Measurements from ENCODE around the gene C19orf85.

C19orf85 gene

GRCh38 chr19:55459950-55460657 is 4.4 kb downstream of the C19orf85 start:
- TF ChIP-seq, protein P1, sequence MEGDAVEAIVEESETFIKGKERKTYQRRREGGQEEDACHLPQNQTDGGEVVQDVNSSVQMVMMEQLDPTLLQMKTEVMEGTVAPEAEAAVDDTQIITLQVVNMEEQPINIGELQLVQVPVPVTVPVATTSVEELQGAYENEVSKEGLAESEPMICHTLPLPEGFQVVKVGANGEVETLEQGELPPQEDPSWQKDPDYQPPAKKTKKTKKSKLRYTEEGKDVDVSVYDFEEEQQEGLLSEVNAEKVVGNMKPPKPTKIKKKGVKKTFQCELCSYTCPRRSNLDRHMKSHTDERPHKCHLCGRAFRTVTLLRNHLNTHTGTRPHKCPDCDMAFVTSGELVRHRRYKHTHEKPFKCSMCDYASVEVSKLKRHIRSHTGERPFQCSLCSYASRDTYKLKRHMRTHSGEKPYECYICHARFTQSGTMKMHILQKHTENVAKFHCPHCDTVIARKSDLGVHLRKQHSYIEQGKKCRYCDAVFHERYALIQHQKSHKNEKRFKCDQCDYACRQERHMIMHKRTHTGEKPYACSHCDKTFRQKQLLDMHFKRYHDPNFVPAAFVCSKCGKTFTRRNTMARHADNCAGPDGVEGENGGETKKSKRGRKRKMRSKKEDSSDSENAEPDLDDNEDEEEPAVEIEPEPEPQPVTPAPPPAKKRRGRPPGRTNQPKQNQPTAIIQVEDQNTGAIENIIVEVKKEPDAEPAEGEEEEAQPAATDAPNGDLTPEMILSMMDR (IDR thresholded peaks at IDR 0.05; ENCODE audit: borderline replicate concordance, extremely low read depth, low read length, poor library complexity, severe bottlenecking) = no peak
- TF ChIP-seq EZH2 (IDR thresholded peaks at IDR 0.05; ENCODE audit: borderline replicate concordance, low read depth, low read length, severe bottlenecking) = no peak
- Histone ChIP-seq H4K20me1 (ENCODE audit: insufficient read depth, low read length) (peaks cover 11% of the 10 kb centered on the region; the same call in 1 of the 2 replicates), H3K4me1 (ENCODE audit: insufficient read depth, low read length) (peaks cover 34% of the 10 kb centered on the region), H3K4me3 (ENCODE audit: low read depth in 1 of 2, low read length in 2 of 2) (peak overlapping the region in 1 of 2 experiments; percentile 97; a peak in 1 of 4 replicates), H3K79me2 (ENCODE audit: insufficient read depth, low read length) (peaks cover 33% of the 10 kb centered on the region), H3K27me3 (ENCODE audit: insufficient read depth, low read length, poor library complexity) (no peaks in the 10 kb centered on the region), H3K36me3 (ENCODE audit: insufficient read depth, low read length) (peaks cover 5% of the 10 kb centered on the region; the same call in 1 of the 2 replicates), H2AFZ (ENCODE audit: low read depth, low read length) (no peak overlapping the region), H3K9me3 (ENCODE audit: insufficient read depth, low read length, severe bottlenecking) (no peaks in the 10 kb centered on the region), H3K9ac (ENCODE audit: low read depth, low read length) (peak overlapping the region; percentile 98), H3K4me2 (ENCODE audit: insufficient read depth, low read length) (peak overlapping the region; percentile 92; the same call in 1 of the 2 replicates), H3K27ac (ENCODE audit: low read length) (0 out of 2 replicates have a peak overlapping the region, but pooled peaks have one; percentile 6)
- ATAC-seq (ENCODE audit: insufficient read depth, low read depth) (no peak), DNase-seq (no peak)

GRCh38 chr19:55459551-55459949 is 5.0 kb downstream of the C19orf85 start:
- H3K27me3 ChIP-seq (ENCODE audit: insufficient read depth, low read length, poor library complexity) = no peaks in the 10 kb centered on the region
- H2AFZ ChIP-seq (ENCODE audit: low read depth, low read length) = no peak overlapping the region
- no peak overlapping the region for H3K27ac ChIP-seq (ENCODE audit: low read length)
- H3K4me3 ChIP-seq (ENCODE audit: low read depth in 1 of 2, low read length in 2 of 2) = no peak overlapping the region
- H3K9ac ChIP-seq (ENCODE audit: low read depth, low read length) = peak overlapping the region; percentile 98; the same call in 1 of the 2 replicates
- DNase-seq (no peak), ATAC-seq (ENCODE audit: insufficient read depth, low read depth) (no peak)
- peaks cover 34% of the 10 kb centered on the region for H3K4me1 ChIP-seq (ENCODE audit: insufficient read depth, low read length)
- no peak for TF ChIP-seq EZH2 (IDR thresholded peaks at IDR 0.05; ENCODE audit: borderline replicate concordance, low read depth, low read length, severe bottlenecking)
- TF ChIP-seq, protein P1 (IDR thresholded peaks at IDR 0.05; ENCODE audit: borderline replicate concordance, extremely low read depth, low read length, poor library complexity, severe bottlenecking) = no peak
- H4K20me1 ChIP-seq (ENCODE audit: insufficient read depth, low read length) = peaks cover 11% of the 10 kb centered on the region; the same call in 1 of the 2 replicates
- H3K36me3 ChIP-seq (ENCODE audit: insufficient read depth, low read length) = peaks cover 8% of the 10 kb centered on the region; the same call in 1 of the 2 replicates
- H3K79me2 ChIP-seq (ENCODE audit: insufficient read depth, low read length) = peaks cover 33% of the 10 kb centered on the region
- H3K4me2 ChIP-seq (ENCODE audit: insufficient read depth, low read length) = peak overlapping the region; percentile 92; the same call in 1 of the 2 replicates
- H3K9me3 ChIP-seq (ENCODE audit: insufficient read depth, low read length, severe bottlenecking) = no peaks in the 10 kb centered on the region

DNA sequence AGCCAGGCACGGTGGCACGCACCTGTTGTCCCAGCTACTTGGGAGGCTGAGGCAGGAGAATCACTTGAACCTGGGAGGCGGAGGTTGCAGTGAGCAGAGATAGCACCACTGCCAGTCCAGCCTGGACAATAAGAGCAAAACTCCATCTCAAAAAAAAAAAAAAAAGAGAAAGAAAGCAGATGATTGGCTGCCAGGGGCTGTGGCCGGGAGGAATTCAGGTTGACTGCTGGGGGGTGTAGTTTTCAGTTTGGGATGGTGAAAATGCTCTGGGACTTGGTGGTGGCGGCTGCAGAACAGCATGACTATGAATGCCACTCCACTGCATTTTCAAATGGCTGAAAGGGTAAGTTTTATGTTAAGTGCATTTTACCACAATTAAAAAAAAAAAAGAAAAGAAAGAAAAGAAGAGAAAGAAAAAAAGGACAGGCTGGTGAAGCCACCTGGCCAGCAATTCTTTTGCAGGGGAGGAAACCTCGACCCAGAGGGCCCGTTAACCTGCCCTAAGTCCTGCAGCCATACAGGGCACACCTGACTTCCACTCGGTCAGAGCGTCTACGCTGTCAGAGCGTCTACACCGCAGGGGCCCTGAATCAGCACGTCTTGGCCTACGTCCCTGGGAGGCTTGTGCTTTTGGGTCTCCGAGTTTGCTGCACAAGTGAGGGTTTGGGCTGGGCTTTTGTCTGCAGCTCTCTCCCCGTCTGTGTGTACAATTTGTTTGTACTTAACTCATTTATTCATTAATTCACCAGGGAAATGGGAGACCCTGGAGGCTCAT is 6.7 kb downstream of the C19orf85 start:
- Histone ChIP-seq H3K79me2 (ENCODE audit: insufficient read depth, low read length) (peaks cover 33% of the 10 kb centered on the region), H3K9ac (ENCODE audit: low read depth, low read length) (no peak overlapping the region), H3K4me2 (ENCODE audit: insufficient read depth, low read length) (no peak overlapping the region), H3K4me1 (ENCODE audit: insufficient read depth, low read length) (peaks cover 35% of the 10 kb centered on the region), H3K36me3 (ENCODE audit: insufficient read depth, low read length) (peaks cover 12% of the 10 kb centered on the region; the same call in 1 of the 2 replicates), H3K27me3 (ENCODE audit: insufficient read depth, low read length, poor library complexity) (no peaks in the 10 kb centered on the region), H3K9me3 (ENCODE audit: insufficient read depth, low read length, severe bottlenecking) (no peaks in the 10 kb centered on the region), H2AFZ (ENCODE audit: low read depth, low read length) (no peak overlapping the region), H4K20me1 (ENCODE audit: insufficient read depth, low read length) (peaks cover 14% of the 10 kb centered on the region; the same call in 1 of the 2 replicates), H3K4me3 (ENCODE audit: low read depth in 1 of 2, low read length in 2 of 2) (no peak overlapping the region), H3K27ac (ENCODE audit: low read length) (no peak overlapping the region)
- ATAC-seq (ENCODE audit: insufficient read depth, low read depth) (no peak), DNase-seq (no peak)
- TF ChIP-seq EZH2 (IDR thresholded peaks at IDR 0.05; ENCODE audit: borderline replicate concordance, low read depth, low read length, severe bottlenecking) = no peak
- TF ChIP-seq, protein P1 (IDR thresholded peaks at IDR 0.05; ENCODE audit: borderline replicate concordance, extremely low read depth, low read length, poor library complexity, severe bottlenecking) = no peak
